ENCODE measurements around the gene MBP. TPM values are rescaled to one million over a fixed set of nuclear protein-coding genes. Genes with fewer than 3 reads are reported as not detected.

The MBP gene
- total and polyA plus RNA-seq, 2 of the 4 experiments (the other 2 are of a cell fraction), result 0.72 to 0.90 TPM

DNA sequence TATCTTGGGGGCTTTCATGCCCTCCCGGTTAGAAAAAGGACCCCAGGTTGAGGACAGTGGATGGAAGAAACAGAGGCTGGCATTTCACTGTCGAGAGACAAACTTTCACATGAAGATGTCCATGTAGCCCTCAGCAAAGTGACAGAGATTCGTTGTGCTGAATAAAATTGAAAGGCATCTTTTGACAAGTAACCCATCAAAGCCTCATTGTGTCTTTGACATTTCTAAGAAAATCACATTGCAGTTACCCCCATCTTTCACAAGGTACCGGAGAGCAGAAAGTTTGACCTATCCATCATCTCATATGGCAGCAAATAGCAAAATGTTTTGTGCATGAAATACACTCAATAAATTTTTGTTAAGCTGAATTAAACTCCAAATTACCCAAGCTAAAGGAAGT, 2.0 kb upstream of the MBP start (continued):
- TF ChIP-seq CTCF (conservative IDR thresholded peaks at IDR 0.05; ENCODE audit: low read depth, low read length), result no peak
- TF ChIP-seq RCOR1 (IDR thresholded peaks at IDR 0.05; ENCODE audit: insufficient replicate concordance, low read length), result no peak
- no peak for TF ChIP-seq NFE2L2 (IDR thresholded peaks at IDR 0.05; ENCODE audit: low read depth, low read length)
- no peak for TF ChIP-seq RAD21 (IDR thresholded peaks at IDR 0.05; ENCODE audit: low read length)

All from IMR-90 (cell line).